Hematopoietic multipotent progenitor cell treated with erythropoietin and hydrocortisone succinate and interleukin-3 and kit ligand, for 4 days (in vitro differentiated cells): ENCODE results near the gene BIRC7.

Source experiments
- DNase-seq: peaks from one replicate; pipeline ENCODE4 v3.0.0-alpha.2; 2015

The BIRC7 gene

GRCh38 chr20:63284544-63284949 is 48.8 kb downstream of the BIRC7 start:
- no peak for DNase-seq

DNA sequence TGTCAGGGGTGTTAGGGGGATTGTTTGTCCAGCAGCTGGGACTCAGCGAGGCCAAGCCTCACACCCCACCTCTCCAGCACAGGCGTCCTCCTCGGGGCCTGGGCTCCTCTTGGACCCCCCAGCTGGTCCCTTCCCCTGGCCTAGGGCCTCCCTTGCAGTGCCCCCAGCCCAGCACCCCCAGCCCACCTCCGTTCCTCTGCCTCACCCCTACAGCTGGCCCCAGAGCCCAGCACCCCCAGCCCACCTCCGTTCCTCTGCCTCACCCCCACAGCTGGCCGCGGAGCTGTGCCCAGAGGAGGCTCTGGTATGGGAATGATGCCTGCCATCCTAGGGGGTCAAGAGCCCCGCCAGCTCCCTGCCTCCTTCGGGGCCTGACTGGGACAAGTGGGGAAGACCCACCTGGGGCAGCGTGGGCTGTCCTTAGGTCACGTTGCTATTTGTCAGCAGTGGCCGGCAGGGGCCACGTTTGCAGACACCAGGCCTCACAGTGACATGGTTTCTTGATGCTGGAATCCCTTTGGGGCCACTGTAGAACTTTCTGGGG is 49.3 kb downstream of the BIRC7 start:
- DNase-seq = no peak

DNA sequence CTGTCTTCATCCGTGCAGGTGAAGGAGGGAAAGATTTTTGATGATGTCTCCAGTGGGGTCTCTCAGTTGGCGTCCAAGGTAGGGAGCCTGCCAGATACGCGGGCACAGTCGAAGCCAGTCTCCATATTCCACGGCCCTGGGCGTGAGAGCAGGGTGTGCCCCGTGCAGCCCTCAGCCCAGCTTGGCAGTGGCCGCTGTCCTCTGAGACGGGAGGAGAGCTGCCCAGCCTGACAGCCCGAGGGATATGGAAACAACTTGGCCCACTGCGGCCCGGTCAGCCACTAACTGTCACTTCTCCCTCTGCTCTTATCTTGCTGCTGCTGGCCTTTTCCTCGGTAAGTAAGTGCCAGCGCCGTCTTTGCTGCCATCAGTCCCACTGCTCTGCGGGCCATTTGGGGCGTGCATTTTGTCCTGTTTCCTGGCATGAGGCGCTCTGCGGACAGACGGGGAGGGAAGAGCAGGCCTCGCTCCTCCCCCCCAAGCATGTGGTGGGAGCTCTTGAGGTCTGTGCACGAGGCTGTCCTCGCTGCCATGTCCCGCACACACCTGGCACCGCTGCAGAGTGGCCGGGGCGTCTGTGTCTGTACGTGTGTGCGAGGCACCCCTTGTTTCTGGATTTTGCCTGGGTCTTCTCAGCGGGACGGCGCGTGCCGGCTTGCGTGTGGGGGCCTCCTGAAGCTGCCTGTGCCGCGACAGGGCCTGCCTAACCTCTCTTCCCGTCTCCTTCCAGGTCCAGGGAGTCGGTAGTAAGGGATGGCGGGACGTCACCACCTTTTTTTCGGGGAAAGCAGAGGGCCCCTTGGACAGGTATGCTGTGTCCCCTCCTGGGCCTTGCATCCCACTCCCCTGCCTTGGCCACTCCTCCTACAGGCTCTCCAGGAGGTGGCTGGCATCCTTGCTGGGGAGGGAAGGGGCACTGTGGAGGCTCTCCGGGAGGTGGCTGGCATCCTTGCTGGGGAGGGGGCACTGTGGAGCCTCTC is 50.2 kb downstream of the BIRC7 start:
- no peak for DNase-seq

GRCh38 chr20:63286781-63287696 is 51.3 kb downstream of the BIRC7 start:
- DNase-seq = peak; percentile 42

GRCh38 chr20:63287697-63288580 is 52.2 kb downstream of the BIRC7 start:
- DNase-seq = no peak

- no peak for DNase-seq
Measured at GRCh38 chr20:63288581-63289251, 53.0 kb downstream of the BIRC7 start.

GRCh38 chr20:63289311-63290135 is 53.8 kb downstream of the BIRC7 start:
- no peak for DNase-seq
